ENCODE results near the gene UBAP1. TPM values are rescaled to one million over a fixed set of nuclear protein-coding genes. Genes with fewer than 3 reads are reported as not detected.
"Not testable (repeated sequence)": the region's sequence is repeated elsewhere in the genome, so short reads cannot be mapped to it uniquely, and the experiment has no call there.

Gene UBAP1
- total RNA-seq, 2 experiments from 2014 or later, result 29.9 to 31.7 TPM

GRCh38 chr9:34187891-34188240 is 9.0 kb downstream of the UBAP1 start:
- Mint-ChIP-seq H3K4me1 (ENCODE audit: low read depth) (peaks cover 38% of the 10 kb centered on the region), H3K36me3 (ENCODE audit: low read depth) (peaks cover 3% of the 10 kb centered on the region), H3K27ac (no peak overlapping the region), H3K9me3 (no peaks in the 10 kb centered on the region), H3K4me3 (no peak overlapping the region), H3K27me3 (ENCODE audit: low read depth) (no peaks in the 10 kb centered on the region)
- no peak for DNase-seq
- intact Hi-C loops (cut with micrococcal nuclease), result loop anchor here (2.0 kb wide), 1 partner anchor 61 kb away; the partner anchor contains the start of gene DCAF12
- CTCF ChIA-PET, result no interaction called here

- no peak overlapping the region for H3K4me3 Mint-ChIP-seq
- intact Hi-C loops (cut with micrococcal nuclease), result no loop called here
- peaks cover 40% of the 10 kb centered on the region for H3K4me1 Mint-ChIP-seq (ENCODE audit: low read depth)
- CTCF ChIA-PET, result no interaction called here
- peaks cover 7% of the 10 kb centered on the region for H3K36me3 Mint-ChIP-seq (ENCODE audit: low read depth)
- H3K9me3 Mint-ChIP-seq, result no peaks in the 10 kb centered on the region
- no peak overlapping the region for H3K27ac Mint-ChIP-seq
- no peaks in the 10 kb centered on the region for H3K27me3 Mint-ChIP-seq (ENCODE audit: low read depth)
- DNase-seq, result no peak
These were observed 12.4 kb downstream of the UBAP1 start for GRCh38 chr9:34190996-34191892.

- H3K27ac Mint-ChIP-seq, result no peak overlapping the region
- no peaks in the 10 kb centered on the region for H3K27me3 Mint-ChIP-seq (ENCODE audit: low read depth)
- CTCF ChIA-PET, result interaction anchor here (0.7 kb wide), 3 partner anchors 14 to 135 kb away, joined by 3 to 7 read pairs (median 3); no protein-coding TSS in a partner anchor
- intact Hi-C loops (cut with micrococcal nuclease), result no loop called here
- no peaks in the 10 kb centered on the region for H3K9me3 Mint-ChIP-seq
- DNase-seq, result no peak
- H3K4me1 Mint-ChIP-seq (ENCODE audit: low read depth), result peaks cover 37% of the 10 kb centered on the region
- no peak overlapping the region for H3K4me3 Mint-ChIP-seq
- peaks cover 15% of the 10 kb centered on the region for H3K36me3 Mint-ChIP-seq (ENCODE audit: low read depth)
These were observed 16.3 kb downstream of the UBAP1 start for GRCh38 chr9:34195143-34195542.

- Mint-ChIP-seq H3K36me3 (ENCODE audit: low read depth) (peaks cover 15% of the 10 kb centered on the region), H3K4me1 (ENCODE audit: low read depth) (peaks cover 36% of the 10 kb centered on the region)
- H3K4me3 Mint-ChIP-seq; H3K9me3 Mint-ChIP-seq; H3K27me3 Mint-ChIP-seq (ENCODE audit: low read depth); intact Hi-C loops (cut with micrococcal nuclease); CTCF ChIA-PET; DNase-seq; H3K27ac Mint-ChIP-seq: not testable (repeated sequence)
These were observed 18.4 kb downstream of the UBAP1 start for GRCh38 chr9:34197286-34197685.

- intact Hi-C loops (cut with micrococcal nuclease), result no loop called here
- Mint-ChIP-seq H3K4me3 (no peak overlapping the region), H3K36me3 (ENCODE audit: low read depth) (peaks cover 15% of the 10 kb centered on the region), H3K27me3 (ENCODE audit: low read depth) (no peaks in the 10 kb centered on the region), H3K27ac (no peak overlapping the region), H3K4me1 (ENCODE audit: low read depth) (peaks cover 34% of the 10 kb centered on the region), H3K9me3 (no peaks in the 10 kb centered on the region)
- CTCF ChIA-PET, result interaction anchor here (0.5 kb wide), 1 partner anchor 99 kb away, joined by 5 read pairs; no protein-coding TSS in a partner anchor
- no peak for DNase-seq
These were observed 19.2 kb downstream of the UBAP1 start for GRCh38 chr9:34197756-34198711.

- H3K9me3 Mint-ChIP-seq, result no peaks in the 10 kb centered on the region
- CTCF ChIA-PET, result interaction anchor here (0.6 to 1.2 kb wide), 4 partner anchors 53 to 178 kb away, joined by 4 to 5 read pairs (median 4); no protein-coding TSS in a partner anchor
- no peak overlapping the region for H3K4me3 Mint-ChIP-seq
- DNase-seq, result no peak
- intact Hi-C loops (cut with micrococcal nuclease), result no loop called here
- H3K27ac Mint-ChIP-seq, result no peak overlapping the region
- H3K4me1 Mint-ChIP-seq (ENCODE audit: low read depth), result peaks cover 29% of the 10 kb centered on the region
- no peaks in the 10 kb centered on the region for H3K27me3 Mint-ChIP-seq (ENCODE audit: low read depth)
- H3K36me3 Mint-ChIP-seq (ENCODE audit: low read depth), result peaks cover 10% of the 10 kb centered on the region
These were observed 21.2 kb downstream of the UBAP1 start for GRCh38 chr9:34200092-34200491.

GRCh38 chr9:34203275-34203991 is 24.6 kb downstream of the UBAP1 start:
- H3K36me3 Mint-ChIP-seq (ENCODE audit: low read depth), result peaks cover 1% of the 10 kb centered on the region
- peaks cover 25% of the 10 kb centered on the region for H3K4me1 Mint-ChIP-seq (ENCODE audit: low read depth)
- no peak overlapping the region for H3K4me3 Mint-ChIP-seq
- no peak for DNase-seq
- no peak overlapping the region for H3K27ac Mint-ChIP-seq
- no peaks in the 10 kb centered on the region for H3K27me3 Mint-ChIP-seq (ENCODE audit: low read depth)
- H3K9me3 Mint-ChIP-seq, result no peaks in the 10 kb centered on the region
- CTCF ChIA-PET, result interaction anchor here (0.6 to 0.8 kb wide), 2 partner anchors 50 to 68 kb away, joined by 4 read pairs; no protein-coding TSS in a partner anchor
- intact Hi-C loops (cut with micrococcal nuclease), result no loop called here

- intact Hi-C loops (cut with micrococcal nuclease), result no loop called here
- CTCF ChIA-PET, result interaction anchor here (0.6 to 0.8 kb wide), 2 partner anchors 49 to 67 kb away, joined by 4 read pairs; no protein-coding TSS in a partner anchor
- Mint-ChIP-seq H3K36me3 (ENCODE audit: low read depth) (peaks cover 1% of the 10 kb centered on the region), H3K27ac (no peak overlapping the region), H3K27me3 (ENCODE audit: low read depth) (no peaks in the 10 kb centered on the region), H3K4me1 (ENCODE audit: low read depth) (peaks cover 25% of the 10 kb centered on the region), H3K4me3 (no peak overlapping the region), H3K9me3 (no peaks in the 10 kb centered on the region)
- DNase-seq, result no peak
These were observed 25.3 kb downstream of the UBAP1 start for GRCh38 chr9:34203992-34204635.

GRCh38 chr9:34205102-34205501 is 26.3 kb downstream of the UBAP1 start:
- intact Hi-C loops (cut with micrococcal nuclease), result no loop called here
- no peak for DNase-seq
- peaks cover 24% of the 10 kb centered on the region for H3K4me1 Mint-ChIP-seq (ENCODE audit: low read depth)
- no peak overlapping the region for H3K4me3 Mint-ChIP-seq
- H3K27ac Mint-ChIP-seq, result no peak overlapping the region
- no peaks in the 10 kb centered on the region for H3K27me3 Mint-ChIP-seq (ENCODE audit: low read depth)
- H3K9me3 Mint-ChIP-seq, result no peaks in the 10 kb centered on the region
- no peaks in the 10 kb centered on the region for H3K36me3 Mint-ChIP-seq (ENCODE audit: low read depth)
- CTCF ChIA-PET, result interaction anchor here (0.7 kb wide), 1 partner anchor 25 kb away, joined by 3 read pairs; no protein-coding TSS in a partner anchor

- intact Hi-C loops (cut with micrococcal nuclease), result no loop called here
- H3K36me3 Mint-ChIP-seq (ENCODE audit: low read depth), result no peaks in the 10 kb centered on the region
- H3K27ac Mint-ChIP-seq, result no peak overlapping the region
- CTCF ChIA-PET, result interaction anchor here (0.6 kb wide), 2 partner anchors 65 to 111 kb away, joined by 3 to 4 read pairs; no protein-coding TSS in a partner anchor
- H3K4me3 Mint-ChIP-seq, result no peak overlapping the region
- H3K4me1 Mint-ChIP-seq (ENCODE audit: low read depth), result peaks cover 24% of the 10 kb centered on the region
- no peaks in the 10 kb centered on the region for H3K27me3 Mint-ChIP-seq (ENCODE audit: low read depth)
- no peak for DNase-seq
- no peaks in the 10 kb centered on the region for H3K9me3 Mint-ChIP-seq
These were observed 27.7 kb downstream of the UBAP1 start for GRCh38 chr9:34206561-34206960.

GRCh38 chr9:34211395-34211794 is 32.6 kb downstream of the UBAP1 start:
- H3K36me3 Mint-ChIP-seq (ENCODE audit: low read depth), result peaks cover 7% of the 10 kb centered on the region
- DNase-seq, result no peak
- CTCF ChIA-PET, result no interaction called here
- H3K4me3 Mint-ChIP-seq, result no peak overlapping the region
- H3K9me3 Mint-ChIP-seq, result no peaks in the 10 kb centered on the region
- H3K4me1 Mint-ChIP-seq (ENCODE audit: low read depth), result peaks cover 7% of the 10 kb centered on the region
- no peaks in the 10 kb centered on the region for H3K27me3 Mint-ChIP-seq (ENCODE audit: low read depth)
- no peak overlapping the region for H3K27ac Mint-ChIP-seq
- intact Hi-C loops (cut with micrococcal nuclease), result no loop called here
